ENCODE data around the gene SGSH. TPM values are rescaled to one million over a fixed set of nuclear protein-coding genes. Genes with fewer than 3 reads are reported as not detected.

SGSH gene
- total RNA-seq, 6 experiments from 2014 or later: 41.2 to 52.6 (median 47.5) TPM

GRCh38 chr17:80219013-80219762 lies 945 bp downstream of the SGSH start:
- no peak for TF ChIP-seq CTCF (IDR thresholded peaks at IDR 0.05)
- H3K36me3 Mint-ChIP-seq (ENCODE audit: low read depth): peaks cover 17% of the 10 kb centered on the region
- peaks cover 13% of the 10 kb centered on the region for H3K4me1 Mint-ChIP-seq (ENCODE audit: low read depth)
- peak; percentile 71 for DNase-seq
- no peaks in the 10 kb centered on the region for H3K9me3 Mint-ChIP-seq
- H3K4me3 Mint-ChIP-seq: peak overlapping the region; percentile 94
- no peaks in the 10 kb centered on the region; the same call in none of the 2 replicates for H3K27me3 Mint-ChIP-seq (ENCODE audit: insufficient read depth)
- H3K27ac Mint-ChIP-seq: peak overlapping the region; percentile 77

GRCh38 chr17:80218391-80218790 lies 1.7 kb downstream of the SGSH start:
- no peak for DNase-seq
- Mint-ChIP-seq H3K36me3 (ENCODE audit: low read depth) (peaks cover 17% of the 10 kb centered on the region), H3K9me3 (no peaks in the 10 kb centered on the region), H3K4me1 (ENCODE audit: low read depth) (peaks cover 13% of the 10 kb centered on the region), H3K27me3 (ENCODE audit: insufficient read depth) (no peaks in the 10 kb centered on the region; the same call in none of the 2 replicates), H3K27ac (no peak overlapping the region), H3K4me3 (peak overlapping the region; percentile 56)
- no peak for TF ChIP-seq CTCF (IDR thresholded peaks at IDR 0.05)

- no peak overlapping the region for H3K27ac Mint-ChIP-seq
- H3K4me3 Mint-ChIP-seq: no peak overlapping the region
- H3K27me3 Mint-ChIP-seq (ENCODE audit: insufficient read depth): no peaks in the 10 kb centered on the region
- H3K36me3 Mint-ChIP-seq (ENCODE audit: low read depth): peaks cover 17% of the 10 kb centered on the region
- no peak for DNase-seq
- no peaks in the 10 kb centered on the region for H3K9me3 Mint-ChIP-seq
- no peak for TF ChIP-seq CTCF (IDR thresholded peaks at IDR 0.05)
- H3K4me1 Mint-ChIP-seq (ENCODE audit: low read depth): peaks cover 13% of the 10 kb centered on the region
Measured at GRCh38 chr17:80217703-80218362, 2.3 kb downstream of the SGSH start.

- Mint-ChIP-seq H3K9me3 (no peaks in the 10 kb centered on the region), H3K4me3 (no peak overlapping the region), H3K36me3 (ENCODE audit: low read depth) (peaks cover 19% of the 10 kb centered on the region), H3K27me3 (ENCODE audit: insufficient read depth) (no peaks in the 10 kb centered on the region), H3K27ac (no peak overlapping the region), H3K4me1 (ENCODE audit: low read depth) (peaks cover 13% of the 10 kb centered on the region)
- DNase-seq: no peak
- TF ChIP-seq CTCF (IDR thresholded peaks at IDR 0.05): no peak
Measured at GRCh38 chr17:80216473-80217456, 3.4 kb downstream of the SGSH start.

- Mint-ChIP-seq H3K4me1 (ENCODE audit: low read depth) (peaks cover 13% of the 10 kb centered on the region), H3K27ac (no peak overlapping the region), H3K36me3 (ENCODE audit: low read depth) (peaks cover 28% of the 10 kb centered on the region), H3K4me3 (no peak overlapping the region), H3K27me3 (ENCODE audit: insufficient read depth) (no peaks in the 10 kb centered on the region), H3K9me3 (no peaks in the 10 kb centered on the region)
- DNase-seq: no peak
- no peak for TF ChIP-seq CTCF (IDR thresholded peaks at IDR 0.05)
Measured at GRCh38 chr17:80214878-80215210, 5.3 kb downstream of the SGSH start.
